Measurements from ENCODE around the gene MRPL52.

DNA sequence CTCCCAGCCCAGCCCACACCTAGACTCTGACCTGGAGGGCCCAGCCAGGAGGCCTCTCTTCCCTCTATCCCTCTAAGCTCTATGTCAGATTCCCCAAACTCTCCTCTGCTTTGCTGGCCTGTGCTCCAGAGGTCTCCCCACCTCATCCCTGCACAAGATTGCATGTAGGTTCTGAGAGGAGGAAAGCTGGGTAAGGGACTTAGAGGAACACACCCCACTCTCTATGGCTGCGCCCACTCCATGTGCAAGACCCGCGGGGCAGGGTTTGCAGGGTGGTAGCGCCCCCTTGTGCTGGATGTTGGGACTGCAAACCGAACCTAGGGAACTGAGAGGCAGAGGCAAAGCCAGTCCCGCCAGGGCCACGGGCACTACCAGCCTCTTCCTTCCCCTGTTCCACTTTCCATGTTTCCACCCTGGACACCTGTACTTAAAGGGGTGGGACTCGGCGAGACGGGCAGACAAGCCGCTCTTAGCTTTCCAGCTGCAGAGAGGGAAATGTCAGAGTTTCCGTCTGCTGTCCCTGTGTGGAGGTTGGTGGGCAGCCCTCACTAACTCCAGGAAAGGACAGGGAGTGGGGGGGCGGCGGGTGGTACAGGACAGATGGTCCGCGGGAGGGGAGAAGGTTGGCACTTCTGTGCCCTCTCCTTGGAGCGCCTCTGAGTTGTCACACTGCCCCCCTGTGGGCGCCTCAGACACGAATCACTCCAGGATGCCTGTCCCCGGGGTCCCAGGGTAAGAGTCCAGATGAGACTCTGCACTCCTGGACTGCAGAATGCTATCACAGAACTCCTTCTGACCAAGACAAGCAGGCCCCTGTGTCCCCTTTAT is 23.5 kb downstream of the MRPL52 start:
- TF ChIP-seq MYC (IDR thresholded peaks at IDR 0.05; ENCODE audit: insufficient read depth, insufficient read length, insufficient replicate concordance, low read length, severe bottlenecking): no peak
- TF ChIP-seq, protein P1, sequence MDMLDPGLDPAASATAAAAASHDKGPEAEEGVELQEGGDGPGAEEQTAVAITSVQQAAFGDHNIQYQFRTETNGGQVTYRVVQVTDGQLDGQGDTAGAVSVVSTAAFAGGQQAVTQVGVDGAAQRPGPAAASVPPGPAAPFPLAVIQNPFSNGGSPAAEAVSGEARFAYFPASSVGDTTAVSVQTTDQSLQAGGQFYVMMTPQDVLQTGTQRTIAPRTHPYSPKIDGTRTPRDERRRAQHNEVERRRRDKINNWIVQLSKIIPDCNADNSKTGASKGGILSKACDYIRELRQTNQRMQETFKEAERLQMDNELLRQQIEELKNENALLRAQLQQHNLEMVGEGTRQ (IDR thresholded peaks at IDR 0.05; ENCODE audit: borderline replicate concordance, low read depth, low read length): no peak
- TF ChIP-seq, protein P2, sequence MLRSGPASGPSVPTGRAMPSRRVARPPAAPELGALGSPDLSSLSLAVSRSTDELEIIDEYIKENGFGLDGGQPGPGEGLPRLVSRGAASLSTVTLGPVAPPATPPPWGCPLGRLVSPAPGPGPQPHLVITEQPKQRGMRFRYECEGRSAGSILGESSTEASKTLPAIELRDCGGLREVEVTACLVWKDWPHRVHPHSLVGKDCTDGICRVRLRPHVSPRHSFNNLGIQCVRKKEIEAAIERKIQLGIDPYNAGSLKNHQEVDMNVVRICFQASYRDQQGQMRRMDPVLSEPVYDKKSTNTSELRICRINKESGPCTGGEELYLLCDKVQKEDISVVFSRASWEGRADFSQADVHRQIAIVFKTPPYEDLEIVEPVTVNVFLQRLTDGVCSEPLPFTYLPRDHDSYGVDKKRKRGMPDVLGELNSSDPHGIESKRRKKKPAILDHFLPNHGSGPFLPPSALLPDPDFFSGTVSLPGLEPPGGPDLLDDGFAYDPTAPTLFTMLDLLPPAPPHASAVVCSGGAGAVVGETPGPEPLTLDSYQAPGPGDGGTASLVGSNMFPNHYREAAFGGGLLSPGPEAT (IDR thresholded peaks at IDR 0.05; ENCODE audit: low read depth): peak; percentile 49; the same call in 1 of the 2 replicates
- TF ChIP-seq, protein P3, sequence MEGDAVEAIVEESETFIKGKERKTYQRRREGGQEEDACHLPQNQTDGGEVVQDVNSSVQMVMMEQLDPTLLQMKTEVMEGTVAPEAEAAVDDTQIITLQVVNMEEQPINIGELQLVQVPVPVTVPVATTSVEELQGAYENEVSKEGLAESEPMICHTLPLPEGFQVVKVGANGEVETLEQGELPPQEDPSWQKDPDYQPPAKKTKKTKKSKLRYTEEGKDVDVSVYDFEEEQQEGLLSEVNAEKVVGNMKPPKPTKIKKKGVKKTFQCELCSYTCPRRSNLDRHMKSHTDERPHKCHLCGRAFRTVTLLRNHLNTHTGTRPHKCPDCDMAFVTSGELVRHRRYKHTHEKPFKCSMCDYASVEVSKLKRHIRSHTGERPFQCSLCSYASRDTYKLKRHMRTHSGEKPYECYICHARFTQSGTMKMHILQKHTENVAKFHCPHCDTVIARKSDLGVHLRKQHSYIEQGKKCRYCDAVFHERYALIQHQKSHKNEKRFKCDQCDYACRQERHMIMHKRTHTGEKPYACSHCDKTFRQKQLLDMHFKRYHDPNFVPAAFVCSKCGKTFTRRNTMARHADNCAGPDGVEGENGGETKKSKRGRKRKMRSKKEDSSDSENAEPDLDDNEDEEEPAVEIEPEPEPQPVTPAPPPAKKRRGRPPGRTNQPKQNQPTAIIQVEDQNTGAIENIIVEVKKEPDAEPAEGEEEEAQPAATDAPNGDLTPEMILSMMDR (IDR thresholded peaks at IDR 0.05 in 2 of 3, conservative IDR thresholded peaks at IDR 0.05 in 1 of 3; ENCODE audit: control insufficient read depth in 2 of 3, extremely low read depth in 1 of 3, insufficient read depth in 1 of 3, low read depth in 3 of 3, low read length in 3 of 3): peak; percentile 85 to 98 (median 93)
- TF ChIP-seq, protein P4, sequence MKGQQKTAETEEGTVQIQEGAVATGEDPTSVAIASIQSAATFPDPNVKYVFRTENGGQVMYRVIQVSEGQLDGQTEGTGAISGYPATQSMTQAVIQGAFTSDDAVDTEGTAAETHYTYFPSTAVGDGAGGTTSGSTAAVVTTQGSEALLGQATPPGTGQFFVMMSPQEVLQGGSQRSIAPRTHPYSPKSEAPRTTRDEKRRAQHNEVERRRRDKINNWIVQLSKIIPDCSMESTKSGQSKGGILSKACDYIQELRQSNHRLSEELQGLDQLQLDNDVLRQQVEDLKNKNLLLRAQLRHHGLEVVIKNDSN (IDR thresholded peaks at IDR 0.05; ENCODE audit: borderline replicate concordance, extremely low read length, insufficient read depth, low read depth, low read length): no peak
- TF ChIP-seq POLR2A (IDR thresholded peaks at IDR 0.05; ENCODE audit: low read depth, low read length): no peak
- peak; percentile 31; the same call in 1 of the 2 replicates for TF ChIP-seq SPI1 (IDR thresholded peaks at IDR 0.05; ENCODE audit: borderline replicate concordance, insufficient read depth, low read depth, low read length)
- no peak for TF ChIP-seq ZNF24 (IDR thresholded peaks at IDR 0.05)
- no peak for TF ChIP-seq NFIC (IDR thresholded peaks at IDR 0.05; ENCODE audit: low read depth, low read length)
- TF ChIP-seq SP1 (IDR thresholded peaks at IDR 0.05; ENCODE audit: low read depth, low read length): no peak
- no peak for TF ChIP-seq EZH2 (IDR thresholded peaks at IDR 0.05; ENCODE audit: borderline replicate concordance, control insufficient read depth, low read depth, low read length)
- TF ChIP-seq CBX5 (IDR thresholded peaks at IDR 0.05; ENCODE audit: low read depth): no peak
